GM18517 (cell line): ENCODE data around the gene MAN2A2.

Experiments
- ATAC-seq: cut with Tn5 transposase; IDR thresholded peaks from one replicate; pipeline ENCODE4 v1.9.1; 2021; ENCODE audit warnings: mild to moderate bottlenecking, moderate library complexity; ENCODE audit not compliant: unreplicated experiment

Gene MAN2A2

DNA sequence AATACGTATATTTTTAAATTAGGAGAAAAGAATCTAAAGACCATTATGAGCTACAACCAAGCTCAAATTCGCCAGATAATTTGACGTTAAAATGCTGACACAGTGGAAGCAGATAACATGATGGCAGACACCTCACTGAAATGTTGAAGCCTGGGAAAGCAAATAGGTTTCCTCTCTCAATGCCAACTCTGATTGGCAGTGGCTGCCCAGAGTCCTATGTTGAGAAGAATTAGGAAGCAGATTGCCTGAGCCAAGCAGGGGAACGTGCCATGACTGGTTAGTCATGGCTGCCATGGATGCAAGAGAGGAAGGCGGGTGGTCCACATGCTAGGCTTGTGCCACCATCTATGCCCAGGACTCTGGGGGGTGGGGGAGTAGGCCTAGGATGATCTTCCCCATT is 35.2 kb downstream of the MAN2A2 start:
- no peak for ATAC-seq

DNA sequence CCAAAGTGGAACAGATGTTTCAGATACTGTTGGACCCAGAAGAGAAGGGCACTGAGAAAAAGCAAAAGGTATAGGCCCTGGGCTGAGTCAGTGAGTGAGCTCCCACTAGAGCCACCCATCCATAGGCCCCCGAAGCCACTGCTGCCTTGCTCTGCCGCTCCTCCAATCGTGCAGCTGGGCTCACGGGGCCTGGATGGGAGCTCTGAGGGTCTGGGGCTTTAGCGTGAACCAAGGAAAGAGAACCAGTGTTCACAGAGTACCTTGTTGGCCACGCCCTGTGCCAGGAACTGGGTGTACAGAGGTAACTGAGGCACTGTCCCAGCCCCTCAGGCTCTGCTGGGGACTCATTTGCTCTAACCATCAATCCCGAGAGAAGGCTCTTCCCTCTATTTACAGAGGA is 36.7 kb downstream of the MAN2A2 start:
- ATAC-seq, result no peak

DNA sequence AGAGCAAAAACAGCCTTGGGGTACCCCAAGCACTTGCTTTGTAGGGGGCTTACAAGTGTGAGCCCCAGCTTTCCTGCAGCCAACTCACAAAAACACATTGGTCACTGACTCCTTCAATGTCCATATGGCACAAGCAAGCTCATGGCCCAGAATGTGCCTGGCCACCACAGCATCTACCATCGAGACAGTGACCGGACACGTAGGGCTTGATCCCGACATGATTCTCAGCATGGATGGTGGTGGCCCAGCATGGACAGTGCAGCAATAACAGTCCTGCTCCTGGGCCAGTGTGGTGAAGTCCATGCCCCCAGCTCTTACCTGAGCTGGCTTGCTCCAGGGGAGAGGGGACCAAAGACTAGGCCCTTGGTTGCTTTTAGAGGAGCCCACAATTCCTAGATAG is 37.9 kb downstream of the MAN2A2 start:
- ATAC-seq, result no peak

DNA sequence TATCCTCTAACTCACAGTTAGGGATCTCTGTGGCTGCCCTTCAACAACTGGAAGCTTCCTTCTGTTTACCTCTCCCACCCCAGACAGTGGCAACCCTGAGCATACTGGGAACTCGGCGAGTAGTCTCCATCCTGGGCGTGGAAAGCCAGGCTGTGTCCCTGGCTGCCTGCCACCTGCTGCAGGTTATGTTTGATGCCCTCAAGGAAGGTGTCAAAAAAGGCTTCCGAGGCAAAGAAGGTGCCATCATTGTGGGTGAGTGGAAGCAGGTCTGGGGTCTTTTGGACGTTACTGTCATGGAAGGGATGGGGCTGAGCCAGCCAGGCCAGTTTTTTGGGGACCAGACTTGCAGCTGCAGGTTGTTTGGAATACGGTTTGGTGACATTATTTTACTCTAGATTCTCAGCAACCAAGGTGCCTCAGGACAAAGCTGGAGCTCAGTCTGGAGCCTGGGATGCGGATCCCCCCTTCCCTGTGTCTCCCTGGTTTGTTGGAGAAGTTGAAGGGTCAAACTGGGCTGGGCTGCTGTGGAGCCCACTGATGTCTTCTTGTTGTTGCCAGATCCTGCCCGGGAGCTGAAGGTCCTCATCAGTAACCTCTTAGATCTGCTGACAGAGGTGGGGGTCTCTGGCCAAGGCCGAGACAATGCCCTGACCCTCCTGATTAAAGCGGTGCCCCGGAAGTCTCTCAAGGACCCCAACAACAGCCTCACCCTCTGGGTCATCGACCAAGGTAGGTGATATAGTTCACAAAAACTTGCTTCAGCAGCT is 39.4 kb downstream of the MAN2A2 start:
- ATAC-seq, result no peak

DNA sequence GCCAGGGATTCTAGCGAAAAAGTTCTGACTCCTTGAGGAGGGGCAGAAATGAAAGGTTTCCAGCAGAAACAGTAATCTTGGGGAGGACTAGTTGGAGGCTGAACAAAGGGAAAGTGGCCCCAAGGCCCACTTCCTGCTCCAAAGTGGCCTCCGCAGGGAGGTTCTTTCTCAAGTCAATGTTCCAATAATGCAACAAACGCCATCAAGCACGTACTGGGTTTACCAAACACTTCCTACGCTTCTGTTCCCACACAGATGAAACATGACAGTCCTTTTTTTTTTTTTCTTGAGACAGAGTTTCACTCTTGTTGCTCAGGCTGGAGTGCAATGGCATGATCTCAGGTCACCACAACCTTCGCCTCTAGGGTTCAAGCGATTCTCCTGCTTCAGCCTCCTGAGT is 42.0 kb downstream of the MAN2A2 start:
- no peak for ATAC-seq

DNA sequence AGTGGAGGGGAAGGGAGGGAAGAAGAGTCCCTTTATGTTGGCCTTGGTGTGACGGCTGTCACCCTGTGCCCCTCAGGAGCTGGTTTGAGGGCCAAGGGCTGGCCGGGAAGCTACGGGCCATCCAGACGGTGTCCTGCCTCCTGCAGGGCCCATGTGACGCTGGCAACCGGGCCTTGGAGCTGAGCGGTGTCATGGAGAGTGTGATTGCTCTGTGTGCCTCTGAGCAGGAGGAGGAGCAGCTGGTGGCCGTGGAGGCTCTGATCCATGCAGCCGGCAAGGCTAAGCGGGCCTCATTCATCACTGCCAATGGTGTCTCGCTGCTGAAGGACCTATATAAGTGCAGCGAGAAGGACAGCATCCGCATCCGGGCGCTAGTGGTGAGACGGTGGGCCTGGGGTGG is 43.4 kb downstream of the MAN2A2 start:
- ATAC-seq, result no peak

DNA sequence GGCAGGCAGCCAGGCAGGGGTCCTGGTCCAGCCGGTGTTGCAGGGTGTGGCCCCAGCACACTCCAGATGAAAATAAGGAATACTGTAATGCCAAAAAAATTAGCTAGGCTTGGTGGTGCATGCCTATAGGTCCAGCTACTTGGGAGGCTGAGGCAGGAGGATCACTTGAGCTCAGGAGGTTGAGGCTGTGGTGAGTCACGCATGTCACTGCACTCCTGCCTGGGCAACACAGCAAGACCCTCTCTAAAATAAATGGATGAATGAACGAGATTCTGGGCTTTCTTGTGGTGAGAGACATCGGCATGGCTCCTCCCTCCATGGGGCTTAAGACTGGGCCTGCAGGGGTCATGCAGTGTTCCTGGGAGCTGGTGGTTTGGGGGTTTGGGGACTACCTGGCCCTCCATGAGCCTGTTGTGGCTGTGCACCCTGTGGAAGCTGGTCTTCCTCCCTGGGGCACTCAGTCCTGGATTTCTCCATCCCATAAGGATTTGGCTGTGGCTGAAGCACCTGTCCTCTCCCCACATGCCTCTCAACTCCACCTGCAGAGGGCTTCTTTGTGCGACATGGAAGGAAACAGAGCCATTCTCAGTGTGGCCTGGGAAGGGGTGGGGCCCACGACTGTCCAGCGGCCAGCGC is 44.0 kb downstream of the MAN2A2 start:
- ATAC-seq, result no peak

DNA sequence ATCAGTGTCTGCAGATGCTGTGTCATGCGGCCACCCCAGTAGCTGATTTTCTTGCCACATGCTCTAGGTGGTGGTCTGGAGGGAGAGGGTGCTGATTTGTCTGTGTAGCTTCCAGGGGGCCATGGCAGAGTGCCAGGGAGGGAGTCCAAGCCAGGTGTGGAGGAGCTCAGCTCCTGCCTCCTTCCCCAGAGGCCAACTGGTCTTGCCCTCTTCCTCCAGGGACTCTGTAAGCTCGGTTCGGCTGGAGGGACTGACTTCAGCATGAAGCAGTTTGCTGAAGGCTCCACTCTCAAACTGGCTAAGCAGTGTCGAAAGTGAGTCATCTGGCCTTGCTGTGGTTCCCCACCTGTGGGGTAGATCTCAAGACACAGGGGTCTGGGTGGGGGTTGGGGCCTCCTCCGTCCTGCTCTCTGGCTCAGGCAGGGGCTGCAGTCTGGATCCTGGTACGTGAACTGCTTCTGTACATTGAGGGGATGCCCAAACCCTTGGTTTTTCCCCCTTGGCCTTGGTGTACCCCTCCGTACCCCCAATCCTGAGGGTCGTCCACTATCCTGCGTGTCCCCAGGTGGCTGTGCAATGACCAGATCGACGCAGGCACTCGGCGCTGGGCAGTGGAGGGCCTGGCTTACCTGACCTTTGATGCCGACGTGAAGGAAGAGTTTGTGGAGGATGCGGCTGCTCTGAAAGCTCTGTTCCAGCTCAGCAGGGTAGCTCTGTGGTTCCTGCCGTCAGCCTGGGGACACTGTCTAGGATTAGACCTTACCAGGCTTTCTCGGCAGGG is 44.7 kb downstream of the MAN2A2 start:
- no peak for ATAC-seq

DNA sequence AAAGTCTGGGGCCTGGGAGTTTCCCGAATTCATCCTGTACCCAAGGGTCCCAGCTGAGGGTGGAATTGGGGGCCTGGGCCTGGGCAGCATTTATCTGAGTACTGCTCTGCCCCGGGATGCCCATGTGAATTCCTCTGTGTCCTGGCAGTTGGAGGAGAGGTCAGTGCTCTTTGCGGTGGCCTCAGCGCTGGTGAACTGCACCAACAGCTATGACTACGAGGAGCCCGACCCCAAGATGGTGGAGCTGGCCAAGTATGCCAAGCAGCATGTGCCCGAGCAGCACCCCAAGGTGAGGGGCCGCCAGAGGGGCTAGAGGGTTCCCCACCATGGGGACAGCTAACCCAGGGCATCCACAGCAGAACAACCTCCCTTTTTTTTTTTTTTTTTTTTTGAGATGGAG is 45.4 kb downstream of the MAN2A2 start:
- ATAC-seq, result no peak

DNA sequence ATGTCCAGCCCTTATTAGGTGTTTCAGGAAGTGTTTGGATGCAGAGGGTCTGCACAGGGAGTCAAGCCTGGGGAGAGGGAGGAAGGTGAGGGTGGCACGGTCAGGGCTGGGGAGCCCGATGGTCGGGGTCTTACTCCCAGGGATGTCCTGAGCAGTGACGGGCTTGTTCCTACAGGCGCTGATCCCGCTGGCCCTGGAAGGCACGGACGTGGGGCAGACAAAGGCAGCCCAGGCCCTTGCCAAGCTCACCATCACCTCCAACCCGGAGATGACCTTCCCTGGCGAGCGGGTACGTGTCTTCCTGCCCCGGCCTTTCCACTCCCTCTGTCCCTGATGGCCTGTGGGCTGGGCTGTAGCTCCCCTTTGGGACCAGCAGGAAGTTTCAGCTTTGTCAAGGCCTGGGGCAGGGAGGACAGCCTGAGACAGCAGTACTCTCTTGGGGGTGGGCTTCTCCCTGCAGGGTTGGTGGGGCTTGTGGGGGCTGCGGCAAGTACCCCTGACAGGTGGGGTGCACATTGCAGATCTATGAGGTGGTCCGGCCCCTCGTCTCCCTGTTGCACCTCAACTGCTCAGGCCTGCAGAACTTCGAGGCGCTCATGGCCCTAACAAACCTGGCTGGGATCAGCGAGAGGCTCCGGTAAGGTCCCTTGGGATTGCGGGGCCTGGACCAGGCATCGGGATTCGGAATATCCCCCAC is 47.0 kb downstream of the MAN2A2 start:
- ATAC-seq, result no peak

DNA sequence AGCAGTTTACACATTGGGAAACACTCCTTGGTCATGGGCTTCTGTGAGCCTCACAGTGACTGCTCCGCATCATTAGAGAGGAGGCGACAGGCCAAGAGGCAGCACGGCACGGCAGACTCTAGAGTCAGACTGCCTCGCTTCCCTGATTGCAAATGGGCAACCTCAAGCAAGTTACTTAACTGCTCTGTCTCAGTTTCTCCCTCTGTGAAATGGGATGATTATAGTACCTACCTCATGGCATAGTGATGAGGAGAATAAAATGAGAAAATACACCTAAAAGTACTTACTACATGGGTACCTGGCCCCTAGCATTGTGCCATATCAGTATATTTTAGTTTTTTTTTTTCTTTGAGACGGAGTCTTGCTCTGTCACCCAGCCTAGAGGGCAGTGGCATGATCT is 47.6 kb downstream of the MAN2A2 start:
- no peak for ATAC-seq

DNA sequence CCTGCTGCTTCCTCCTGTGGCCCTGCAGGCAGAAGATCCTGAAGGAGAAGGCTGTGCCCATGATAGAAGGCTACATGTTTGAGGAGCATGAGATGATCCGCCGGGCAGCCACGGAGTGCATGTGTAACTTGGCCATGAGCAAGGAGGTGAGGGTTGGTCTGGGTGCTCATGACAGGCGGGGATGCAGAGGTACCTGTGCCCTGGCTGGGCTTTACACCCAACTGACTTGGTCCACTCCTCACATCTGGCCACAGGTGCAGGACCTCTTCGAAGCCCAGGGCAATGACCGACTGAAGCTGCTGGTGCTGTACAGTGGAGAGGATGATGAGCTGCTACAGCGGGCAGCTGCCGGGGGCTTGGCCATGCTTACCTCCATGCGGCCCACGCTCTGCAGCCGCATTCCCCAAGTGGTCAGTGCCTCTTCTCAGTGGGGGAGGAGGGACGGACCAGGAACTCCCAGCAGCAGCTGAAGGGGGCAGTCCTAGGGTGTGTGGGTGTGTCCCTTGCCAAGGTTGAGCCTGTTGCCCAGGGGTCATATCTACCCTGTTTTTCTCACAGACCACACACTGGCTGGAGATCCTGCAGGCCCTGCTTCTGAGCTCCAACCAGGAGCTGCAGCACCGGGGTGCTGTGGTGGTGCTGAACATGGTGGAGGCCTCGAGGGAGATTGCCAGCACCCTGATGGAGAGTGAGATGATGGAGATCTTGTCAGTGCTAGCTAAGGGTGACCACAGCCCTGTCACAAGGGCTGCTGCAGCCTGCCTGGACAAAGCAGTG is 50.0 kb downstream of the MAN2A2 start:
- no peak for ATAC-seq

DNA sequence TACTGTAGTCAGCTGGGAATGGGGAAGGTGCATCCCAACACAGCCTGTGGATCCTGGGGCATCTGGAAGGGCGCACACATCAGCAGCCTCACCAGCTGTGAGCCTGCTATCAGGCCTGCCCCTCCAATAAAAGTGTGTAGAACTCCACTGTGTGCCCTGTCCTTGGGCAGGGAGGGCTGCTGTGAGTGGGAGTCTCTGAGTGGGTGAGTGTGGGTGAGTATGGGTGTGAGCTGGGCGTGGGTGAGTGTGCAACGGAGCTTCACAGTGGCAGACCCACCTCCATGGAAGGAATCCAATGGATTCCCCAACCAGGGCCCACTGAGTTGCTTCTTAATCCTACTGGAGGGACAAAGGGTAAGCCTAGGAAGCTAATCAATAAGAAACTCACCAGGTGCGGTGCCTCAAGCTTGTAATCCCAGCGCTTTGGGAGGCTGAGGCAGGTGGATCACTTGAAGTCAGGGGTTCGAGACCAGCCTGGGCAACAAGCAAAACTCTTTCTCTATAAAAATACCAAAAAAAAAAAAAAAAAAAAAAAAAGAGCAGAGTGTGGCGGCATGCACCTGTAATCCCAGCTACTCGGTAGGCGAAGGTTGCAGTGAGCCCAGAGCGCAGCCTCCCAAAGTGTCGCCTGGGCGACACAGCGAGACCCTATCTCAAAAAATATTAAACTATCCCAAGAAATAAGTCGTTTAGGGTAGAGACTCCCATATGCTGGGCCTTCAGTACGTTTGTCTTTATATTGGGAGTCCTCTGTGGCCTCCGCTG is 51.0 kb downstream of the MAN2A2 start:
- no peak for ATAC-seq

DNA sequence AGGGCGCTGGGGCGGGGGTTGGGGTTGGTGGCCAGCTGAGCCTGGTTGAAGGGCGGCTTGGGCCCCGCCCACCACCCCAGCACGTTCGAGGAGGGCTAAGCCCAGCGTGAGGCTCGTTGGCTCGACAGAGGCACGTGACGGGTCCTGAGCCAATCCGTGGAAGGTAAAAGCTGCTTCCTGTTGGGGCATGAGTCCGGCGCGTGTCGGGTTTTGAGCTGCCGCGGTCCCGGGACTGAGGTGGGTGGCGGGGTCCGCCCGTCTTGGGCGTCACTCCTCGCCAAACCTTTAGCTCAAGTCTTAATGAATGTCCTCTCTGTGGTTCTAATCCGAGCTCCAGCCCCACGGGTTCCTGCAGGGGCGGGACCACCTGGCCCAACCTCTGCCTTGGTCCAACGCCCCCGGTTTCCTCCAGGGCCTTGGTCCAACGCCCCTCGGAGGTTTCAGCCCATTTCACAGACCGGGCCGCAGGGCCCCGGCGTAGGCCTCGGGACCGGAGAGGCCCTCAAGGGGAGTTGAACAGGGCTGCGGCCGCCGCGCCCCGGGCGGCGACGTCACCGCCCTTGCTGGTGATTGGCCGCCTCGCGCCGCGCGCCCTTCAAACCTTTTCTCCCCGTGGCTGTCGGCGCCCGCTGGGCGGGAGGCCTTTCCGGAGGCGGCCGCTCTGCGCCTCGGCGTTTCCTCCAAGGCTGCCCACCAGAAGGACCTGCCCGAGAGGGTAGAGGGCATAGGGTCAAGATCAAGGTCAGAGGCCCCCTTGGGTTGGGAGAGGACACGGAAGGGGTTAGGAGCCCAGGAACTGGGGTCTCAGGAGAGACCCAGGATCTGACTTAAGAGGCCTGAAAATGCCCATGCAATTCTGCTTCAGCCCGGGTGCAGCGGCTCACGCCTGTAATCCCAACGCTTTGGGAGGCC is 51.9 kb downstream of the MAN2A2 start, which contains the start of gene RCCD1:
Gene RCCD1, plus strand, starts transcription at position 173 of the 912 bp plus-strand sequence. CDS start 1,851 bp downstream, outside the sequence.
- ATAC-seq, result peak; percentile 91

DNA sequence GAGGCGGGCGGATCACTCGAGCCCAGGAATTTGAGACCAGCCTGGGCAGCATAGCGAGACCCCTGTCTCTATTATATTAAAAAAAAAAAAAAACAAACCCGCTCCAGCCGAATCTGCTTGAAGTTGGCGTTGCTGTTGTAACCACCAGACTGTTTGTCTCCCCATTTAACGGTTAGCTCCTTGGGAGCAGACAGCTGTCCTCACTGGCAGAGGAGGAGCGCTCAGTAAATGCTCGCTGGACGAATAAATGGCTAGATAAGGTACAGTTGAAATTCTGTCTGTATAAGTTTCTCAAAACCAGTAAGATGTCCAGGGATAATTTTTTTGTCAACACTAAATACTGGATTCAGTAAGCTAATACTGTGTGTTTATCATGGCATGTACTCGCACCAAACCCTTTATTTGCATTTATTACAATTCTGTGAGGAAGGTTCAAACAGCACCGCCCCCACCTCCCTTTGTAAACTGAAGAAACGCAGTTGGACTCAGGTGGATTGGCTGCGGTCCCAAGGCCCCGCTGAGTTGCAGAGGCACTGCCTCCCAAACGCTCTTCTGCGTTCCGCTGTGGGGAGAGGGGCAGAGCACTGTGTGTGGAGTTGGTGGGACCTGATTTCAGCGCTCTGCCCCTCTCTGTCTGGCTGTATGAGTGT is 52.6 kb downstream of the MAN2A2 start:
- no peak for ATAC-seq

DNA sequence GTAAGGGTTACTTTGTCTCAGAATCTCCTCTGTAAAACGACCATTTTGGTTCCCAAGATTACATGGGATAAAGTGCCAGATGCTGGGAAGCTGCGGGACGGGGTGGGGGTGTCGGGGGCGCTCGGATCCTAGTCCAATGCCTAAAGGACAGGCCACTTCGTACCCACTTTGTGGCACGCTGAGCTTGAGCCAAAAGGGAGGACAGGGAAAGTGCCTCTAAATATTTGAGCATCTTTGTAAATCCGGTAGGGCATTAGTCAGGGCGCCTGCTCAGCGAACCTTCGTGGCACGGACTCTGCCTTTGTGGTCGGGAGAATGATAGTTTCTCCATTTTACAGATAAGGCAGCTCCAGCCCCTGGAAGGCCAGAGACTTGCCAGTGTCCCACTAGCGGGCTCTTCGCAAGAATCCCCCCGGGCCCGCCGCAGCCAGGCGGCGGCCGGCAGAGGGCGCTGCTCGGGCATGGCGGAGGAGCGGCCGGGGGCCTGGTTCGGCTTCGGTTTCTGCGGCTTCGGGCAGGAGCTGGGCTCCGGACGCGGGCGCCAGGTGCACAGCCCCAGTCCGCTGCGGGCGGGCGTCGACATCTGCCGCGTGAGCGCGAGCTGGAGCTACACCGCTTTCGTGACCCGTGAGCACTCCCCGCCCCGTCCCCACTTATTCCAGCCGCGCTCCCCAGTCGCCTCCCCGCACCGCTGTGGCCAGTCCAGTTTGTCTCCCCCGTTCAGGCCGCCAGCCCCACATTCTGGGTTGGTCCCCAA is 53.4 kb downstream of the MAN2A2 start:
- ATAC-seq, result no peak

DNA sequence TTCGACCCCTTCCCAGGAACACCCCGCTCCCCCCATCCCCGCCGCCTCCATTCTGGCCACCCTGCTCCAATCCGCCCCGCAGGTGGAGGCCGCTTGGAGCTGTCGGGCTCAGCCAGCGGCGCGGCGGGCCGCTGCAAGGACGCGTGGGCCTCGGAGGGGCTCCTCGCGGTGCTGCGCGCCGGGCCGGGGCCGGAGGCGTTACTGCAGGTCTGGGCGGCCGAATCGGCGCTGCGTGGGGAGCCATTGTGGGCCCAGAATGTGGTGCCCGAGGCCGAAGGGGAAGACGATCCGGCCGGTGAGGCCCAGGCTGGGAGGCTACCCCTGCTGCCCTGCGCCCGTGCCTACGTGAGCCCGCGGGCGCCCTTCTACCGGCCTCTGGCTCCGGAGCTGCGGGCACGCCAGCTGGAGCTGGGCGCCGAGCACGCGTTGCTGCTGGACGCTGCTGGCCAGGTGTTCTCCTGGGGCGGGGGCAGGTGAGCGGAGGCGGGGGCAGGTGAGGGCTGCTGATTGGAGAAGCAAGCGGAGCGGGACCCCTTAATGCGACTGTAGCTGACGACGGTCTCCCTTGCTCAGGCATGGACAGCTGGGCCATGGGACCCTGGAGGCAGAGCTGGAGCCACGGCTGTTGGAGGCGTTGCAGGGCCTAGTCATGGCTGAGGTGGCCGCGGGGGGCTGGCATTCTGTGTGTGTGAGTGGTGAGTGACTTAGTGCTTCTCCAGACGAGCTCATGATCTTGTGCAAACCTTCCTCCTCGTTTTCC is 54.1 kb downstream of the MAN2A2 start:
- no peak for ATAC-seq
